B cell (primary cell): ENCODE data around the gene MRPS24. TPM values are rescaled to one million over a fixed set of nuclear protein-coding genes. Genes with fewer than 3 reads are reported as not detected.

ENCODE experiments used
- ATAC-seq: fragments of 200-7000 bp; cut with Tn5 transposase; one replicate; pipeline ENCODE4 v1.10.0; 2021; ENCODE audit warnings: low read depth, mild to moderate bottlenecking, moderate number of reproducible peaks, moderate library complexity
- CTCF ChIA-PET: fragments of 350-600 bp; sonication (Branson Sonifier 250); formaldehyde crosslinking; loops from one replicate; lab custom pipeline; 2021; ENCODE audit warnings: antibody characterized with exemption, inconsistent platforms; lab: Charles Lee
- POLR2A ChIA-PET: fragments of 350-600 bp; sonication (Branson Sonifier 250); formaldehyde crosslinking; loops from one replicate; lab custom pipeline; 2021; ENCODE audit warnings: antibody characterized with exemption; lab: Charles Lee
- DNase-seq: peaks from one replicate; pipeline ENCODE4 v3.0.0; 2013
- H2AFZ ChIP-seq: 2 replicates; pipeline ENCODE4 v1.6.1; 2012; ENCODE audit warnings: mild to moderate bottlenecking, low read depth, low read length; ENCODE audit not compliant: insufficient read depth, poor library complexity, severe bottlenecking
- H3K27ac ChIP-seq, 2 donors: 1 replicate in 1 of 2; 2 replicates in 1 of 2; pipeline ENCODE4 v1.5.1; 2012 to 2013; ENCODE audit warnings: low read length in 2 of 2, mild to moderate bottlenecking in 2 of 2, moderate library complexity in 1 of 2
- H3K27me3 ChIP-seq, 4 experiments: fragments of 200-600 bp in 1 of 4; sonication (generic) in 1 of 4; replicated peaks in 1 of 4; 1 replicate in 2 of 4; 2 replicates in 2 of 4; pipeline versions ENCODE4 v1.6.1 to v1.7.0; 2013 to 2016; ENCODE audit warnings: low read length in 3 of 4, mild to moderate bottlenecking in 2 of 4, mixed read lengths in 1 of 4, moderate library complexity in 1 of 4; ENCODE audit not compliant: insufficient read depth in 4 of 4, control insufficient read depth in 3 of 4; ENCODE audit errors: control extremely low read depth in 1 of 4
- H3K36me3 ChIP-seq, 2 experiments: replicated peaks in 1 of 2; 1 replicate in 1 of 2; 2 replicates in 1 of 2; pipeline versions ENCODE4 v1.6.1 to v1.7.1; 2013; ENCODE audit warnings: low read length in 1 of 2; ENCODE audit not compliant: insufficient read depth in 2 of 2, control insufficient read depth in 1 of 2; ENCODE audit errors: control extremely low read depth in 1 of 2, extremely low read depth in 1 of 2
- H3K4me1 ChIP-seq, 2 donors: fragments of 200-600 bp in 1 of 2; sonication (generic) in 1 of 2; 1 replicate in 1 of 2; 2 replicates in 1 of 2; pipeline versions ENCODE4 v1.5.1 to v1.6.1; 2013 to 2017; ENCODE audit warnings: low read length in 2 of 2; ENCODE audit not compliant: control insufficient read depth in 2 of 2, insufficient read depth in 2 of 2
- H3K4me2 ChIP-seq: replicated peaks from 2 replicates; pipeline ENCODE3; 2012; ENCODE audit warnings: mild to moderate bottlenecking, low read depth, low read length; ENCODE audit not compliant: poor library complexity, severe bottlenecking
- H3K4me3 ChIP-seq, 5 experiments: fragments of 200-600 bp in 1 of 5; sonication (generic) in 1 of 5; 1 replicate in 3 of 5; 2 replicates in 2 of 5; pipeline versions ENCODE4 v1.5.1 to v1.7.0; 2011 to 2016; ENCODE audit warnings: low read length in 4 of 5, mild to moderate bottlenecking in 4 of 5, low read depth in 2 of 5, control low read depth in 1 of 5, moderate library complexity in 1 of 5; ENCODE audit not compliant: insufficient read depth in 1 of 5; ENCODE audit errors: control extremely low read depth in 1 of 5, extremely low read depth in 1 of 5
- H3K79me2 ChIP-seq: fragments of 200-600 bp; sonication (generic); one replicate; pipeline ENCODE4 v1.6.0; 2016; ENCODE audit warnings: low read length; ENCODE audit not compliant: control insufficient read depth, insufficient read depth
- H3K9ac ChIP-seq: fragments of 200-600 bp; sonication (generic); 2 replicates; pipeline ENCODE4 v1.6.1; 2017; ENCODE audit warnings: mild to moderate bottlenecking, low read length, moderate library complexity
- H3K9me3 ChIP-seq, 3 donors: one replicate each; pipeline versions ENCODE4 v1.6.1 to v1.7.1; 2013; ENCODE audit warnings: low read length in 2 of 3; ENCODE audit not compliant: control insufficient read depth in 2 of 3, insufficient read depth in 1 of 3; ENCODE audit errors: control extremely low read depth in 1 of 3
- H4K20me1 ChIP-seq: 2 replicates; pipeline ENCODE4 v1.6.0; 2012; ENCODE audit warnings: mild to moderate bottlenecking, low read length; ENCODE audit not compliant: insufficient read depth, control insufficient read depth, poor library complexity, severe bottlenecking
- H3K27ac Mint-ChIP-seq: one replicate; pipeline ENCODE4 v1.8.0; 2021; ENCODE audit warnings: mixed read lengths
- H3K27me3 Mint-ChIP-seq: one replicate; pipeline ENCODE4 v1.8.0; 2021; ENCODE audit warnings: mixed read lengths
- H3K4me1 Mint-ChIP-seq: one replicate; pipeline ENCODE4 v1.8.0; 2021; ENCODE audit warnings: mixed read lengths
- H3K4me3 Mint-ChIP-seq: one replicate; pipeline ENCODE4 v1.8.0; 2021; ENCODE audit warnings: mixed read lengths
- H3K9me3 Mint-ChIP-seq: one replicate; pipeline ENCODE4 v1.8.0; 2022; ENCODE audit warnings: mixed read lengths; ENCODE audit not compliant: insufficient read depth
- EZH2 ChIP-seq: IDR thresholded peaks from 2 replicates; pipeline ENCODE4 v1.6.1; 2012; ENCODE audit warnings: borderline replicate concordance, low read depth, mild to moderate bottlenecking, moderate library complexity, low read length; ENCODE audit not compliant: insufficient read depth, poor library complexity, severe bottlenecking
- WGBS: methylation state at CpG from one replicate; pipeline ENCODE4 v1.1.5; 2013; ENCODE audit warnings: missing lambda C conversion rate; ENCODE audit not compliant: insufficient coverage; 5-methylcytosine and 5-hydroxymethylcytosine counted together
- intact Hi-C: fragments of 100-400 bp; cut with micrococcal nuclease; formaldehyde crosslinking; loops from one replicate; pipeline ENCODE4 v1.10.0; 2022
- polyA plus RNA-seq: library from polyadenylated mRNA; depleted of rRNA; stranded (reverse); fragments of >200 nt; gene quantifications from 2 replicates; pipeline ENCODE4 v1.2.3, GENCODE V29; 2012
- total RNA-seq, 2 donors: library from RNA; stranded (reverse); fragments of 120-200 nt in 1 of 2; gene quantifications; 1 replicate in 1 of 2; 2 replicates in 1 of 2; pipeline versions ENCODE4 v1.2.3 to v1.2.4, GENCODE V29; 2013 to 2022
- TF ChIP-seq, protein P1 (sequence below): fragments of 200-600 bp; IDR thresholded peaks from one replicate; pipeline ENCODE4 v1.8.0; 2022; ENCODE audit warnings: antibody characterized with exemption, mild to moderate bottlenecking

MRPS24 gene
- total and polyA plus RNA-seq, 2 donors (not counting 1 experiment from before 2014, with no cell fraction given) = 54.1 to 102 TPM

DNA sequence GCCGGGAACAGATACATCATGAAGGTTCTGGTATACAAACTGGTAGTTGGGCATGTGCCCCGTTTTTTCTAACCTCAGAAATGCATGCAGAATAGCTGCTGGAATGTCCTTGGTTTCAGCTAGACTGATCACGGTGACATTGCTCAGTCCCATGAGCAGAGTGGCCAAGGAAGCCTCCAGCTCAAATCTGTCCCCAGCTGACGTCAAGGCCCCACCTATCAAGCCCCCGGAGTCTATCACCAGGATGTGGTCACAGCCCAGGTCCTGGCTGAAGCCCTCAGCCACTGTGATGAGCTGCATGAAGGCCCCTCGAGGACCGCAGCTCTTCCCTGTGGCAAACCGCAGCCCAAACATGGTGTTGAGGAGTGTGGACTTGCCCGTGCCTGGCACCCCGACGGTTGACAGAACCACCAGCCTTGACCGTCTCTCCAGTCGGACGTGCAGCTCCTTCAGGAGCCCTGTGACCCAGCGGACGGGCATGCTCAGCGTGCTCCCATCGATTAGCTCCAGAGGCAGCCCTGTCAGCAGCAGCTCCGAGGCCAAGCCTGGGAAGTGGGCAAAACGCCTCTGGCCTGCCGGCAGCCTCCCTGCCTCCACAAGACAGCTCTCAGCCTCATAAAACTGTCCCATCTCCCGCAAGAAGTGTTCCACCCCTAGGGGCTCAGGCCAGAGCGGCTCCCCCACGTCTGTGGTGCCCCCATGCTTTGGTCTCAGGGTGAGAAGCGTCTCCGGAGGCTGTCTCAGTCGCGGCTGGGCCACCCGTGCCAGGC is 7.8 kb upstream of the MRPS24 start:
- no peak for DNase-seq
- peaks cover 0 to 51% of the 10 kb centered on the region in 2 experiments for H3K36me3 ChIP-seq
- H3K9me3 Mint-ChIP-seq = no peaks in the 10 kb centered on the region
- no peak overlapping the region for H3K4me2 ChIP-seq
- CTCF ChIA-PET = no interaction called here
- H3K27ac Mint-ChIP-seq = no peak overlapping the region
- H3K9me3 ChIP-seq = no peaks in the 10 kb centered on the region
- POLR2A ChIA-PET = no interaction called here
- WGBS = 81% methylated on average over 29 of the region's 29 CpGs
- H3K27me3 Mint-ChIP-seq = no peaks in the 10 kb centered on the region
- ATAC-seq = no peak
- H3K4me3 ChIP-seq = no peak overlapping the region
- peaks cover 11% of the 10 kb centered on the region for H3K4me1 Mint-ChIP-seq
- intact Hi-C loops = no loop called here
- H3K79me2 ChIP-seq = no peaks in the 10 kb centered on the region
- H3K4me3 Mint-ChIP-seq = no peak overlapping the region
- H4K20me1 ChIP-seq = no peaks in the 10 kb centered on the region
- no peak for TF ChIP-seq EZH2
- TF ChIP-seq, protein P1, sequence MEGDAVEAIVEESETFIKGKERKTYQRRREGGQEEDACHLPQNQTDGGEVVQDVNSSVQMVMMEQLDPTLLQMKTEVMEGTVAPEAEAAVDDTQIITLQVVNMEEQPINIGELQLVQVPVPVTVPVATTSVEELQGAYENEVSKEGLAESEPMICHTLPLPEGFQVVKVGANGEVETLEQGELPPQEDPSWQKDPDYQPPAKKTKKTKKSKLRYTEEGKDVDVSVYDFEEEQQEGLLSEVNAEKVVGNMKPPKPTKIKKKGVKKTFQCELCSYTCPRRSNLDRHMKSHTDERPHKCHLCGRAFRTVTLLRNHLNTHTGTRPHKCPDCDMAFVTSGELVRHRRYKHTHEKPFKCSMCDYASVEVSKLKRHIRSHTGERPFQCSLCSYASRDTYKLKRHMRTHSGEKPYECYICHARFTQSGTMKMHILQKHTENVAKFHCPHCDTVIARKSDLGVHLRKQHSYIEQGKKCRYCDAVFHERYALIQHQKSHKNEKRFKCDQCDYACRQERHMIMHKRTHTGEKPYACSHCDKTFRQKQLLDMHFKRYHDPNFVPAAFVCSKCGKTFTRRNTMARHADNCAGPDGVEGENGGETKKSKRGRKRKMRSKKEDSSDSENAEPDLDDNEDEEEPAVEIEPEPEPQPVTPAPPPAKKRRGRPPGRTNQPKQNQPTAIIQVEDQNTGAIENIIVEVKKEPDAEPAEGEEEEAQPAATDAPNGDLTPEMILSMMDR = no peak
- H3K27me3 ChIP-seq = no peaks in the 10 kb centered on the region
- H3K9ac ChIP-seq = no peak overlapping the region
- H2AFZ ChIP-seq = no peak overlapping the region
- H3K27ac ChIP-seq = no peak overlapping the region
- peaks cover 0 to 5% of the 10 kb centered on the region in 2 donors for H3K4me1 ChIP-seq

DNA sequence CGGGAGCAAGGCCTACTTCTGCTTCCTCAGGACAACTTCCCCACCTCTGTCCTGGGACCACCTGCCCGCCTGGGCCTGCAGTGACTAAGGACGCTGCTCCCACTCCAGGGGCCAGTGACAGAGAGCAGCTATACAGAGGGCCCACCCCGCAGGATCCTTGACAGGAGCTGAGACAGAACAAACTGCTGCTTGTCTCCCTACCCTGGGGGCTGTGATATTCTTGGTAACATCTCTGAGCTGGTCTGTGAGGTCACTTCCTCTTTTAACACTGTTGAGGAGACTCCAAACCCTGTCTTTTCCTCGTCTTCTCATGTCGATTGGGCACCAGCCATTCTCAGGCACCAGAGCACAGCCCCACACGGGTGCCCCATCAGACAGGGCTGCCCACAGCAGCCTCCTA is 6.9 kb upstream of the MRPS24 start:
- Histone ChIP-seq H3K4me1 (peaks cover 0 to 5% of the 10 kb centered on the region in 2 donors), H3K4me2 (no peak overlapping the region), H3K79me2 (no peaks in the 10 kb centered on the region), H2AFZ (no peak overlapping the region), H4K20me1 (no peaks in the 10 kb centered on the region), H3K4me3 (no peak overlapping the region), H3K27me3 (no peaks in the 10 kb centered on the region), H3K9ac (no peak overlapping the region), H3K36me3 (peaks cover 0 to 47% of the 10 kb centered on the region in 2 experiments), H3K27ac (peak overlapping the region in 1 of 2 donors; percentile 10), H3K9me3 (no peaks in the 10 kb centered on the region)
- WGBS = 52% methylated on average over 7 of the region's 7 CpGs
- Mint-ChIP-seq H3K9me3 (no peaks in the 10 kb centered on the region), H3K27me3 (no peaks in the 10 kb centered on the region), H3K4me3 (no peak overlapping the region), H3K4me1 (peaks cover 11% of the 10 kb centered on the region), H3K27ac (peak overlapping the region; percentile 50)
- TF ChIP-seq, protein P1 = no peak
- no peak for TF ChIP-seq EZH2
- ATAC-seq = no peak
- ChIA-PET POLR2A (no interaction called here), CTCF (no interaction called here)
- DNase-seq = no peak
- intact Hi-C loops = no loop called here
